DND-41 (cell line): ENCODE results near the gene NTM.
A peak's percentile ranks its signal among the peaks of the same experiment; 100 is the strongest.

Experiments
- ATAC-seq: fragments of 200-7000 bp; cut with Tn5 transposase; 3 replicates; pipeline ENCODE4 v1.9.1; 2021; ENCODE audit warnings: low read depth; ENCODE audit not compliant: insufficient read depth
- DNase-seq: peaks from one replicate; pipeline ENCODE4 v3.0.0-alpha.2; 2020
- H2AFZ ChIP-seq: 2 replicates; pipeline ENCODE4 v1.6.0; 2012; ENCODE audit warnings: low read depth, low read length
- H3K27ac ChIP-seq: 2 replicates; pipeline ENCODE4 v1.5.1; 2012; ENCODE audit warnings: low read length, inconsistent platforms
- H3K27me3 ChIP-seq: fragments of 200-600 bp; sonication (generic); 2 replicates; pipeline ENCODE4 v1.6.0; 2012; ENCODE audit warnings: low read length, mild to moderate bottlenecking, inconsistent platforms; ENCODE audit not compliant: insufficient read depth, poor library complexity
- H3K36me3 ChIP-seq: 2 replicates; pipeline ENCODE4 v1.5.1; 2012; ENCODE audit warnings: low read length, inconsistent platforms; ENCODE audit not compliant: insufficient read depth
- H3K4me1 ChIP-seq: 2 replicates; pipeline ENCODE4 v1.5.1; 2012; ENCODE audit warnings: mild to moderate bottlenecking, low read length; ENCODE audit not compliant: insufficient read depth
- H3K4me2 ChIP-seq: 2 replicates; pipeline ENCODE4 v1.6.0; 2012; ENCODE audit warnings: mild to moderate bottlenecking, moderate library complexity, low read length, inconsistent platforms; ENCODE audit not compliant: insufficient read depth
- H3K4me3 ChIP-seq, 2 experiments: fragments of 200-600 bp in 1 of 2; shearing (Covaris generic) in 1 of 2; 2 replicates each; pipeline ENCODE4 v1.5.1; 2012 to 2016; ENCODE audit warnings: inconsistent platforms in 2 of 2, low read length in 2 of 2, mild to moderate bottlenecking in 2 of 2, low read depth in 1 of 2, moderate library complexity in 1 of 2
- H3K79me2 ChIP-seq: 2 replicates; pipeline ENCODE4 v1.6.0; 2012; ENCODE audit warnings: low read length, inconsistent platforms; ENCODE audit not compliant: insufficient read depth
- H3K9ac ChIP-seq: 2 replicates; pipeline ENCODE4 v1.6.0; 2012; ENCODE audit warnings: low read depth, mild to moderate bottlenecking, inconsistent platforms, low read length, moderate library complexity
- H3K9me3 ChIP-seq: 2 replicates; pipeline ENCODE4 v1.5.1; 2012; ENCODE audit warnings: low read length, moderate library complexity, mild to moderate bottlenecking, inconsistent platforms; ENCODE audit not compliant: insufficient read depth, severe bottlenecking
- H4K20me1 ChIP-seq: 2 replicates; pipeline ENCODE4 v1.6.0; 2012; ENCODE audit warnings: low read length; ENCODE audit not compliant: insufficient read depth
- CTCF ChIP-seq: IDR thresholded peaks from 2 replicates; pipeline ENCODE4 v1.5.1; 2012; ENCODE audit warnings: borderline replicate concordance, low read length, moderate library complexity, mild to moderate bottlenecking; ENCODE audit not compliant: poor library complexity, severe bottlenecking; ENCODE audit errors: extremely low read depth
- EZH2 ChIP-seq: IDR thresholded peaks from 3 replicates; pipeline ENCODE4 v1.6.1; 2012; ENCODE audit warnings: borderline replicate concordance, low read depth, mild to moderate bottlenecking, moderate library complexity, low read length, inconsistent platforms; ENCODE audit not compliant: severe bottlenecking

NTM gene

GRCh38 chr11:132140056-132140455 lies 769.6 kb downstream of the NTM start:
- Histone ChIP-seq H3K9me3 (no peaks in the 10 kb centered on the region), H3K27me3 (no peaks in the 10 kb centered on the region), H4K20me1 (no peaks in the 10 kb centered on the region), H3K9ac (no peak overlapping the region), H2AFZ (no peak overlapping the region), H3K79me2 (no peaks in the 10 kb centered on the region), H3K27ac (no peak overlapping the region), H3K4me1 (no peaks in the 10 kb centered on the region), H3K4me3 (no peak overlapping the region), H3K4me2 (no peak overlapping the region), H3K36me3 (no peaks in the 10 kb centered on the region)
- ATAC-seq (no peak), DNase-seq (no peak)
- no peak for TF ChIP-seq EZH2
- TF ChIP-seq CTCF, result peak; percentile 13

DNA sequence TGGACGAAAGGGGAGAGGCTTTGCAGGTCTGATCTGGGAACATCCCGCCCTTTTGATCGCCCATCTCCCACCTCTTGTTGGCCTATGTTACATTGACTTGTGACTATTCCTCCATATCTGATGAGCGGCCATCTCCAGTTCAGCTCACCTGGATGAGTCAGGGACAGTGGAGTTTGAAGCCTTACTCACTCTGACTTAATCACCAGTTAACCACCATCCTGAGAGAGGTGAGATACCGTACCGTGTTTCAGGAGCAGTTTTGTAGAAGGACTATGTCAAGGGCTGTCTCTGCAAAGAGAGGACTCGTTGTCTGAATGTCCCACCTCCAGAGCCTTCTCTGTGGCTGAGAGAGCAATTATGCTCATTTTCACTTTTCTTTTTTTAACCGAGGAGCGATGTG lies 771.7 kb downstream of the NTM start:
- Histone ChIP-seq H3K9me3 (no peaks in the 10 kb centered on the region), H3K4me1 (no peaks in the 10 kb centered on the region), H3K27ac (no peak overlapping the region), H4K20me1 (no peaks in the 10 kb centered on the region), H2AFZ (no peak overlapping the region), H3K9ac (no peak overlapping the region), H3K27me3 (no peaks in the 10 kb centered on the region), H3K4me3 (no peak overlapping the region), H3K79me2 (no peaks in the 10 kb centered on the region), H3K36me3 (no peaks in the 10 kb centered on the region), H3K4me2 (no peak overlapping the region)
- no peak for TF ChIP-seq CTCF
- no peak for TF ChIP-seq EZH2
- DNase-seq, result no peak
- ATAC-seq, result no peak

DNA sequence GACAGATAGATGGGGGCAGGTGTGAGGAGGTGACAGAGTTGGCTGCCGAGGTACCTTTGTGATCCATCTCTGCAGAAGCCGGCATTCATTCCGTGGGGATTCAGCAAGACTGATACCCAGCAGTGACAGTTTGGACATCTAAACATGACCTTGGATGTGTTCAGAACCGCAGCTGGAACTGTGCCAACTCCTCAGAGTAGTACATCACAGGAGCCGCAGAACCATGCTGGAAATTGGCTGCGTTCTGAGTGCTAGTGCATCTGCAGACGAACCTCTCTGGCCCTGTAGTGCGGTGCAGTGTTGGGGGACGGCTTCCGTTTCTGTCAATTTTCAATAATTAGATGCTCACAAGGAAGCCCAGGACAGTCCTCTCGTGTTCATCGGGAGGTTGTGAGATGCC lies 772.1 kb downstream of the NTM start:
- no peak for DNase-seq
- Histone ChIP-seq H3K27me3 (no peaks in the 10 kb centered on the region), H3K4me1 (no peaks in the 10 kb centered on the region), H2AFZ (no peak overlapping the region), H3K4me2 (no peak overlapping the region), H3K36me3 (no peaks in the 10 kb centered on the region), H3K27ac (no peak overlapping the region), H3K9ac (no peak overlapping the region), H3K9me3 (no peaks in the 10 kb centered on the region), H3K4me3 (no peak overlapping the region), H4K20me1 (no peaks in the 10 kb centered on the region), H3K79me2 (no peaks in the 10 kb centered on the region)
- no peak for ATAC-seq
- TF ChIP-seq CTCF (no peak), EZH2 (no peak)

GRCh38 chr11:132147464-132147863 lies 777.0 kb downstream of the NTM start:
- ATAC-seq, result no peak
- H3K9ac ChIP-seq, result no peak overlapping the region
- DNase-seq, result no peak

More at GRCh38 chr11:132147464-132147863, 777.0 kb downstream of the NTM start:
- H4K20me1 ChIP-seq, result no peaks in the 10 kb centered on the region
- no peak overlapping the region for H2AFZ ChIP-seq
- no peak overlapping the region for H3K4me3 ChIP-seq
- no peaks in the 10 kb centered on the region for H3K4me1 ChIP-seq
- no peaks in the 10 kb centered on the region for H3K9me3 ChIP-seq
- no peaks in the 10 kb centered on the region for H3K79me2 ChIP-seq
- no peak overlapping the region for H3K4me2 ChIP-seq
- peaks cover 2% of the 10 kb centered on the region for H3K27me3 ChIP-seq
- no peak overlapping the region for H3K27ac ChIP-seq
- TF ChIP-seq EZH2, result no peak
- no peak for TF ChIP-seq CTCF
- H3K36me3 ChIP-seq, result no peaks in the 10 kb centered on the region
